ENCODE results near the gene PARD3B. TPM values are rescaled to one million over a fixed set of nuclear protein-coding genes. Genes with fewer than 3 reads are reported as not detected.

Gene PARD3B
- total and polyA plus RNA-seq, 2 of the 13 experiments (the other 11 are each of a cell fraction or from before 2014, with no cell fraction given): 0.71 to 2.3 TPM

GRCh38 chr2:204947405-204947804, 402.1 kb downstream of the PARD3B start (continued):
- TF ChIP-seq ZNF557 (CRISPR knock-in tag; IDR thresholded peaks at IDR 0.05) (no peak), HNRNPK (IDR thresholded peaks at IDR 0.05; ENCODE audit: low read depth, low read length, poor library complexity, severe bottlenecking) (peak; percentile 80), ARNT2 (CRISPR knock-in tag; IDR thresholded peaks at IDR 0.05; ENCODE audit: low read depth) (no peak), NR2F2 (IDR thresholded peaks at IDR 0.05; ENCODE audit: borderline replicate concordance, low read depth) (no peak), ZNF598 (CRISPR knock-in tag; IDR thresholded peaks at IDR 0.05; ENCODE audit: borderline replicate concordance) (no peak), ZNF768 (CRISPR knock-in tag; IDR thresholded peaks at IDR 0.05) (no peak), NAIF1 (CRISPR knock-in tag; IDR thresholded peaks at IDR 0.05; ENCODE audit: borderline replicate concordance) (no peak), RAD51 (IDR thresholded peaks at IDR 0.05; ENCODE audit: borderline replicate concordance) (no peak), SKI (IDR thresholded peaks at IDR 0.05; ENCODE audit: partially characterized antibody) (no peak), ZNF773 (CRISPR knock-in tag; IDR thresholded peaks at IDR 0.05; ENCODE audit: borderline replicate concordance) (no peak), SOX5 (CRISPR knock-in tag; IDR thresholded peaks at IDR 0.05; ENCODE audit: borderline replicate concordance) (peak; percentile 12; the same call in 1 of the 2 replicates), ARID5B (CRISPR knock-in tag; IDR thresholded peaks at IDR 0.05) (0 out of 2 replicates have a peak, but pooled peaks have one; percentile 19), ESRRA (CRISPR knock-in tag; IDR thresholded peaks at IDR 0.05; ENCODE audit: low read depth) (no peak), ZNF235 (CRISPR knock-in tag; IDR thresholded peaks at IDR 0.05; ENCODE audit: borderline replicate concordance) (no peak), PHF5A (CRISPR knock-in tag; IDR thresholded peaks at IDR 0.05; ENCODE audit: low read depth, unreplicated experiment) (no peak), PAF1 (CRISPR knock-in tag; IDR thresholded peaks at IDR 0.05) (no peak), ZFP36L2 (CRISPR knock-in tag; IDR thresholded peaks at IDR 0.05) (no peak), ATF4 (CRISPR knock-in tag; IDR thresholded peaks at IDR 0.05) (no peak), ZNF556 (CRISPR knock-in tag; IDR thresholded peaks at IDR 0.05; ENCODE audit: borderline replicate concordance) (no peak)
- TF ChIP-seq, protein P1, sequence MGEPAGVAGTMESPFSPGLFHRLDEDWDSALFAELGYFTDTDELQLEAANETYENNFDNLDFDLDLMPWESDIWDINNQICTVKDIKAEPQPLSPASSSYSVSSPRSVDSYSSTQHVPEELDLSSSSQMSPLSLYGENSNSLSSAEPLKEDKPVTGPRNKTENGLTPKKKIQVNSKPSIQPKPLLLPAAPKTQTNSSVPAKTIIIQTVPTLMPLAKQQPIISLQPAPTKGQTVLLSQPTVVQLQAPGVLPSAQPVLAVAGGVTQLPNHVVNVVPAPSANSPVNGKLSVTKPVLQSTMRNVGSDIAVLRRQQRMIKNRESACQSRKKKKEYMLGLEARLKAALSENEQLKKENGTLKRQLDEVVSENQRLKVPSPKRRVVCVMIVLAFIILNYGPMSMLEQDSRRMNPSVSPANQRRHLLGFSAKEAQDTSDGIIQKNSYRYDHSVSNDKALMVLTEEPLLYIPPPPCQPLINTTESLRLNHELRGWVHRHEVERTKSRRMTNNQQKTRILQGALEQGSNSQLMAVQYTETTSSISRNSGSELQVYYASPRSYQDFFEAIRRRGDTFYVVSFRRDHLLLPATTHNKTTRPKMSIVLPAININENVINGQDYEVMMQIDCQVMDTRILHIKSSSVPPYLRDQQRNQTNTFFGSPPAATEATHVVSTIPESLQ (CRISPR knock-in tag; conservative IDR thresholded peaks at IDR 0.05): no peak
- TF ChIP-seq, protein P2, sequence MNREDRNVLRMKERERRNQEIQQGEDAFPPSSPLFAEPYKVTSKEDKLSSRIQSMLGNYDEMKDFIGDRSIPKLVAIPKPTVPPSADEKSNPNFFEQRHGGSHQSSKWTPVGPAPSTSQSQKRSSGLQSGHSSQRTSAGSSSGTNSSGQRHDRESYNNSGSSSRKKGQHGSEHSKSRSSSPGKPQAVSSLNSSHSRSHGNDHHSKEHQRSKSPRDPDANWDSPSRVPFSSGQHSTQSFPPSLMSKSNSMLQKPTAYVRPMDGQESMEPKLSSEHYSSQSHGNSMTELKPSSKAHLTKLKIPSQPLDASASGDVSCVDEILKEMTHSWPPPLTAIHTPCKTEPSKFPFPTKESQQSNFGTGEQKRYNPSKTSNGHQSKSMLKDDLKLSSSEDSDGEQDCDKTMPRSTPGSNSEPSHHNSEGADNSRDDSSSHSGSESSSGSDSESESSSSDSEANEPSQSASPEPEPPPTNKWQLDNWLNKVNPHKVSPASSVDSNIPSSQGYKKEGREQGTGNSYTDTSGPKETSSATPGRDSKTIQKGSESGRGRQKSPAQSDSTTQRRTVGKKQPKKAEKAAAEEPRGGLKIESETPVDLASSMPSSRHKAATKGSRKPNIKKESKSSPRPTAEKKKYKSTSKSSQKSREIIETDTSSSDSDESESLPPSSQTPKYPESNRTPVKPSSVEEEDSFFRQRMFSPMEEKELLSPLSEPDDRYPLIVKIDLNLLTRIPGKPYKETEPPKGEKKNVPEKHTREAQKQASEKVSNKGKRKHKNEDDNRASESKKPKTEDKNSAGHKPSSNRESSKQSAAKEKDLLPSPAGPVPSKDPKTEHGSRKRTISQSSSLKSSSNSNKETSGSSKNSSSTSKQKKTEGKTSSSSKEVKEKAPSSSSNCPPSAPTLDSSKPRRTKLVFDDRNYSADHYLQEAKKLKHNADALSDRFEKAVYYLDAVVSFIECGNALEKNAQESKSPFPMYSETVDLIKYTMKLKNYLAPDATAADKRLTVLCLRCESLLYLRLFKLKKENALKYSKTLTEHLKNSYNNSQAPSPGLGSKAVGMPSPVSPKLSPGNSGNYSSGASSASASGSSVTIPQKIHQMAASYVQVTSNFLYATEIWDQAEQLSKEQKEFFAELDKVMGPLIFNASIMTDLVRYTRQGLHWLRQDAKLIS (CRISPR knock-in tag; IDR thresholded peaks at IDR 0.05): no peak

Measured in HepG2 (cell line).